ENCODE results near the gene ASTN2.

The ASTN2 gene

GRCh38 chr9:117164512-117164911, 250.3 kb downstream of the ASTN2 start:
- no peak for DNase-seq

- peak in 1 of 2 experiments; percentile 4 for DNase-seq
Measured at GRCh38 chr9:117160254-117160653, 254.6 kb downstream of the ASTN2 start.

- no peak for DNase-seq
Measured at GRCh38 chr9:117156771-117157535, 257.9 kb downstream of the ASTN2 start.

- DNase-seq = no peak
Measured at GRCh38 chr9:117156144-117156688, 258.6 kb downstream of the ASTN2 start.

GRCh38 chr9:117153021-117153420, 261.8 kb downstream of the ASTN2 start:
- DNase-seq = no peak

GRCh38 chr9:117151716-117152115, 263.1 kb downstream of the ASTN2 start:
- DNase-seq = no peak

- no peak for DNase-seq
Measured at GRCh38 chr9:117149996-117150395, 264.9 kb downstream of the ASTN2 start.

- DNase-seq = no peak
Measured at GRCh38 chr9:117145811-117146490, 268.9 kb downstream of the ASTN2 start.

GRCh38 chr9:117145081-117145480, 269.8 kb downstream of the ASTN2 start:
- no peak for DNase-seq

GRCh38 chr9:117138231-117138630, 276.6 kb downstream of the ASTN2 start:
- DNase-seq = no peak

GRCh38 chr9:117136461-117136860, 278.4 kb downstream of the ASTN2 start:
- no peak for DNase-seq

GRCh38 chr9:117135501-117136098, 279.3 kb downstream of the ASTN2 start:
- no peak for DNase-seq

GRCh38 chr9:117134826-117135500, 279.9 kb downstream of the ASTN2 start:
- no peak for DNase-seq

GRCh38 chr9:117126871-117127270, 288.0 kb downstream of the ASTN2 start:
- DNase-seq = no peak

- DNase-seq = peak in 1 of 2 experiments; percentile 61
Measured at GRCh38 chr9:117125531-117125930, 289.3 kb downstream of the ASTN2 start.

GRCh38 chr9:117123729-117124128, 291.1 kb downstream of the ASTN2 start:
- DNase-seq = no peak

GRCh38 chr9:117122953-117123352, 291.9 kb downstream of the ASTN2 start:
- DNase-seq = no peak

GRCh38 chr9:117122102-117122501, 292.8 kb downstream of the ASTN2 start:
- DNase-seq = no peak

GRCh38 chr9:117121316-117121715, 293.5 kb downstream of the ASTN2 start:
- no peak for DNase-seq

- no peak for DNase-seq
Measured at GRCh38 chr9:117120061-117120460, 294.8 kb downstream of the ASTN2 start.

GRCh38 chr9:117116084-117116483, 298.8 kb downstream of the ASTN2 start:
- DNase-seq = no peak

GRCh38 chr9:117114768-117115167, 300.1 kb downstream of the ASTN2 start:
- no peak for DNase-seq

Data from NCI-H2081 (cell line).